Measurements from ENCODE around the gene UBE2J1. TPM values are rescaled to one million over a fixed set of nuclear protein-coding genes. Genes with fewer than 3 reads are reported as not detected.

Gene UBE2J1
- total and polyA plus RNA-seq, 3 experiments from 2014 or later = 27.1 to 36.0 (median 27.2) TPM

DNA sequence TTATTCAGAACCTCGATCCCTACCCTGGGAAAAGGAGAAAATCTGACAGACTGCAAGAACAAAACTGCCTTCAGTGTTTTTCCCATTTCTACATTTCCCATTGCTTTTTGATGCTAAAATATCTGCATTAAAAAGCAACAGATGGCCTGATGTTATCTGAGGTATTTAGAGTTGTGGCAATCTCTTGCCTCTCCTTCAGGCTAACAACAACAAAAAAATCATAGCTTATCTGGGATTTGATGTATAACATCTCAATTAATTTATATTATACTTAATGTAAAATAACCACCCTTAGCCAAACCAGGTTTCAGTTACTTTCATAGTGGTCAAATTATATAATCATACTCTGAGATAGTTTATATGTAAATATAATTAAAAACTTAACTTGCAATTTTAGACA is 21.6 kb downstream of the UBE2J1 start:
- Histone ChIP-seq H3K27me3 (ENCODE audit: insufficient read depth, low read length, poor library complexity, severe bottlenecking) (no peaks in the 10 kb centered on the region), H3K36me3 (ENCODE audit: insufficient read depth, low read length) (peaks cover 7% of the 10 kb centered on the region), H3K27ac (ENCODE audit: low read depth, low read length) (no peak overlapping the region), H3K9me3 (ENCODE audit: low read length) (no peaks in the 10 kb centered on the region), H3K4me3 (ENCODE audit: low read length) (no peak overlapping the region), H3K4me1 (ENCODE audit: insufficient read depth, low read length) (no peaks in the 10 kb centered on the region)
- no peak for DNase-seq
- H3K27ac Mint-ChIP-seq = no peak overlapping the region
- H3K27me3 Mint-ChIP-seq = peaks cover 0 to 1% of the 10 kb centered on the region in 2 donors
- no peak overlapping the region for H3K4me3 Mint-ChIP-seq
- peaks cover 14 to 70% (median 35%) of the 10 kb centered on the region in 3 donors for H3K36me3 Mint-ChIP-seq
- H3K4me1 Mint-ChIP-seq = no peaks in the 10 kb centered on the region
- ChIA-PET POLR2A (no interaction called here), CTCF (no interaction called here)
- no peaks in the 10 kb centered on the region for H3K9me3 Mint-ChIP-seq

DNA sequence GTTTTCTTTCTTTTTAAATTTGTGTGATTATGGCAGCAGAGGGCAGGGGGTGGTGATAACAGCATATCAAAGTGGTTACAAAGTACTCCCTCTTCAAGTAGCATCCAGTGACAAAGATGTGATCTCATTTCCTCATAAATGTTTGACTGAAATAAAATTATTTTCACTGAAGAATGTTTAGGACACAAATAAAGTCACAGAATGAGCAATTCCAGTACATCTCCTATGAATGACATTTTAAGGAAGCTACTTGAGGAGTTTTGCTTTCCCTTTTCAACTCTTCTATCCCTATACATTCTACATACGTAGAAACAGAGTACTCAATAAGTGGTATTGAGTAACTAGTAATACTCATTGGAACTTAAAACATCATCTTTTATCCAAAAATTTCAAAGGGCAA is 23.5 kb downstream of the UBE2J1 start:
- Mint-ChIP-seq H3K27ac (peak overlapping the region in 2 of 8 donors; percentile 26 to 41), H3K27me3 (peaks cover 0 to 1% of the 10 kb centered on the region in 2 donors), H3K9me3 (no peaks in the 10 kb centered on the region), H3K4me1 (no peaks in the 10 kb centered on the region), H3K4me3 (no peak overlapping the region), H3K36me3 (peaks cover 14 to 58% (median 36%) of the 10 kb centered on the region in 3 donors)
- ChIA-PET POLR2A (no interaction called here), CTCF (no interaction called here)
- no peak overlapping the region for H3K4me3 ChIP-seq (ENCODE audit: low read length)
- no peak for DNase-seq
- peaks cover 7% of the 10 kb centered on the region for H3K36me3 ChIP-seq (ENCODE audit: insufficient read depth, low read length)
- H3K27me3 ChIP-seq (ENCODE audit: insufficient read depth, low read length, poor library complexity, severe bottlenecking) = no peaks in the 10 kb centered on the region
- no peaks in the 10 kb centered on the region for H3K9me3 ChIP-seq (ENCODE audit: low read length)
- H3K4me1 ChIP-seq (ENCODE audit: insufficient read depth, low read length) = no peaks in the 10 kb centered on the region
- H3K27ac ChIP-seq (ENCODE audit: low read depth, low read length) = no peak overlapping the region

DNA sequence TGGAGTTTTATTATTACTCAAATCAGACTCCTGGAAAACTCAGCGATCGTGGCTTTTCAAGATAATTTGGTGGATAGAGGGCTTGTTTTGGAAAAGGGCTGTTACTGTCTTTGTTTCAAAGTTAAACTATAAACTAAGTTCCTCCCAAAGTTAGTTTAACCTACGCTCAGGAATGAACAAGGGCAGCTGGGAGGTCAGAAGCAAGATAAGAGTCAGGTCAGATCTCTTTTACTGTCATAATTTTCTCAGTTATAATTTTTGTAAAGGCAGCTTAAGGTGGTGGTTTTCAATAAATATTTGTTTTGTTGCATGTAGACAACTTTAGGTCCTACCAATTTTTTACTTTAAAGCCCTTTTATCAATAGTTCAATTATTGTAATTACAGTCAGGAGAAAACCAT is 28.2 kb downstream of the UBE2J1 start:
- H3K27ac ChIP-seq (ENCODE audit: low read depth, low read length) = no peak overlapping the region
- no peak overlapping the region for H3K4me3 ChIP-seq (ENCODE audit: low read length)
- no peaks in the 10 kb centered on the region for H3K27me3 ChIP-seq (ENCODE audit: insufficient read depth, low read length, poor library complexity, severe bottlenecking)
- Mint-ChIP-seq H3K4me3 (no peak overlapping the region), H3K4me1 (peaks cover 4 to 5% (median 4%) of the 10 kb centered on the region in 3 donors), H3K27me3 (peaks cover 0 to 1% of the 10 kb centered on the region in 2 donors), H3K36me3 (peaks cover 16 to 39% (median 22%) of the 10 kb centered on the region in 3 donors), H3K9me3 (no peaks in the 10 kb centered on the region), H3K27ac (no peak overlapping the region)
- DNase-seq = no peak
- peaks cover under 1% of the 10 kb centered on the region for H3K36me3 ChIP-seq (ENCODE audit: insufficient read depth, low read length)
- H3K4me1 ChIP-seq (ENCODE audit: insufficient read depth, low read length) = no peaks in the 10 kb centered on the region
- POLR2A ChIA-PET = interaction anchor here (0.6 kb wide), 1 partner anchor 144 kb away, joined by 5 read pairs; no protein-coding TSS in a partner anchor
- no peaks in the 10 kb centered on the region for H3K9me3 ChIP-seq (ENCODE audit: low read length)
- CTCF ChIA-PET = no interaction called here

DNA sequence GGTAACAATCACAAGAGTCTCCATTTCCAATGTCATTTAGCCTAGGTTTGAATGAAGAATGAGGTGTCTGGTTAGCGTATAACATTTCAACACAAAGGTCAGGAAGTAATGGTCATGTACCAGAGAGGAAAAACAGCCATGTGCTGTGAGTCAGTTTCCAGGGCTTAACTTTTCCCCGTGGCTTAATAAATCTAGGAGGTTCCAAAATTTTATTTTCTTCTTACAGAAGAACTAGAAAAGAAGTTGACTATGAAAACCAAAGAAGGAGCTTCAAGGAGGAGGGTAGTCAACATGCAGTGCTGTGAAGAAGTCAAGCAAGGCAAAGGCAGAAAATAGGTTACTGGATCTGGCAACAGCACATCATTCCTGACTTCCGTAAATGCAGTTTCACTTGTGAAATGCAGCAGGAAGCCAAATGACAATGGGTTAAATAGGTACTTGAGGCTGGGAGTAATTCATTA is 29.0 kb downstream of the UBE2J1 start:
- POLR2A ChIA-PET = no interaction called here
- Histone ChIP-seq H3K9me3 (ENCODE audit: low read length) (no peaks in the 10 kb centered on the region), H3K27ac (ENCODE audit: low read depth, low read length) (no peak overlapping the region), H3K4me3 (ENCODE audit: low read length) (no peak overlapping the region), H3K4me1 (ENCODE audit: insufficient read depth, low read length) (no peaks in the 10 kb centered on the region), H3K27me3 (ENCODE audit: insufficient read depth, low read length, poor library complexity, severe bottlenecking) (no peaks in the 10 kb centered on the region), H3K36me3 (ENCODE audit: insufficient read depth, low read length) (no peaks in the 10 kb centered on the region)
- H3K4me1 Mint-ChIP-seq = peaks cover 4 to 6% (median 5%) of the 10 kb centered on the region in 3 donors
- peaks cover 0 to 1% of the 10 kb centered on the region in 2 donors for H3K27me3 Mint-ChIP-seq
- CTCF ChIA-PET = no interaction called here
- no peaks in the 10 kb centered on the region for H3K9me3 Mint-ChIP-seq
- no peak for DNase-seq
- no peak overlapping the region for H3K4me3 Mint-ChIP-seq
- H3K27ac Mint-ChIP-seq = peak overlapping the region in 1 of 8 donors; percentile 7
- H3K36me3 Mint-ChIP-seq = peaks cover 9 to 31% (median 21%) of the 10 kb centered on the region in 3 donors

DNA sequence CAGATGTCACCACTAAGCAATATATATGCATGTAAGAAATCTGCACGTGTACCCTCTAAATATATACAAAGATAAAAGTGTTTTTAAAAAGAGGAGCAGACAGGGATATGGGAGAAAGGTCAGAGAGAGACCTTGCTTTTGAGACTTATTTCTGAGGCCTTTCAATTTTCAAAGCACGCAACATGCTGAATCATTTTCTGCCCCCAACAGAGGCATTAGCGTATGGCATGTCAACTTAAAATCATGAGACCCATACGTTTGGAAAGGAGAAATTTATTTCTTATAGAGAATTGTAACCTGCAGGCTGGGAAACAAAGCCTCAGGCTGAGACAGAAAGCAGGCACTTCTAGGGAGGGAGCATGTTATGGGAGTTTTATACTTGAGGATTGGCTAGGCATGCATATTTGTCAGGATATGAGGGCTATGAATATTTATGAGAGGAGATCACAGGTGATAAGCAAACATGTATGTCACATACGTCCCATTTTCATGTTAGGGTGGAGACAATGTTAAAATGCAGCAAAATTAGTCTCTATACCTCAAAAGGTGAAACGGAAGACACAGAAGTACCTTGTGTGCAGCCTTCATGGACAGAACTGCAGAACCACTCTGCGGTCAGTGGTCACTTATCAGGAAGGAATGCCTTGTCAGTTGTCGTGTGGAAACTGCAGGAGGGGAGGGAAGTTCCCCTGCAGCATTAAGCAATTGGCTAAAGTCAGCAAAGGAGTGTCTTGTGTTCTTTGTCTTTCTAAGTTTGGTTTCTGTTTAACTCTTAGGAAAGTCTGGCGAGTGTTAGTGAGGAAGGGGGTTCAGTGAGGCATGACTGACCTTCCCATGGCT is 31.2 kb downstream of the UBE2J1 start:
- Histone ChIP-seq H3K9me3 (ENCODE audit: low read length) (no peaks in the 10 kb centered on the region), H3K27ac (ENCODE audit: low read depth, low read length) (no peak overlapping the region), H3K4me1 (ENCODE audit: insufficient read depth, low read length) (no peaks in the 10 kb centered on the region), H3K4me3 (ENCODE audit: low read length) (no peak overlapping the region), H3K36me3 (ENCODE audit: insufficient read depth, low read length) (no peaks in the 10 kb centered on the region), H3K27me3 (ENCODE audit: insufficient read depth, low read length, poor library complexity, severe bottlenecking) (no peaks in the 10 kb centered on the region)
- Mint-ChIP-seq H3K27ac (peak overlapping the region in 1 of 8 donors; percentile 12), H3K9me3 (no peaks in the 10 kb centered on the region), H3K4me1 (peaks cover 4 to 12% (median 6%) of the 10 kb centered on the region in 3 donors), H3K4me3 (no peak overlapping the region), H3K36me3 (peaks cover 9 to 26% (median 12%) of the 10 kb centered on the region in 3 donors), H3K27me3 (no peaks in the 10 kb centered on the region)
- DNase-seq = no peak
- ChIA-PET CTCF (no interaction called here), POLR2A (no interaction called here)

DNA sequence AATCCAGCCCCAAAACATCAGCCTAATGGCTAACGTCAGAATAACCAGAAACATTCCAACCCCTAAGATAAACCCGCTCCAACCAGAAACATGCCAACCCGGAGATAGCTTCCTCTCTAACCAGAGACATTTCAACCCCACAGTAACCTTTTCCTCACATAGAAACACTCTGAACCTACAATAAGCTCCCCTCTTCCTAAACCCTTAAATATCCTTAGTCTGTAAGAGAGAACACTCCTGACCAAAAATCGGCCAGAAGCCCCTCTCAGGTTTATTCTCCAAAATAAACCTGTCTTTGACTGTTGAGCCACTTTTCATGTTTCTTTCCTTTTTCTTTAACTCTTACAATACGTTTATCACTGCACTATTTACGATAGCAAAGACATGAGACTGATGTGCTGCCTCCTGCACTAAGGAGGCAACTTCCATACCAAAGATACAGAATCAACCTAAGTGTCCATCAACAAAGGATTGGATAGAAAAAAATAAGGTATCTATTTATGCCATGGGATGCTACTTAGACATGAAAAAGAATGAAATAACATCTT is 32.4 kb downstream of the UBE2J1 start:
- H3K4me1 Mint-ChIP-seq = peaks cover 4 to 12% (median 6%) of the 10 kb centered on the region in 3 donors
- Histone ChIP-seq H3K27me3 (ENCODE audit: insufficient read depth, low read length, poor library complexity, severe bottlenecking) (no peaks in the 10 kb centered on the region), H3K27ac (ENCODE audit: low read depth, low read length) (no peak overlapping the region), H3K4me1 (ENCODE audit: insufficient read depth, low read length) (no peaks in the 10 kb centered on the region), H3K36me3 (ENCODE audit: insufficient read depth, low read length) (no peaks in the 10 kb centered on the region), H3K4me3 (ENCODE audit: low read length) (no peak overlapping the region), H3K9me3 (ENCODE audit: low read length) (no peaks in the 10 kb centered on the region)
- POLR2A ChIA-PET = no interaction called here
- H3K27me3 Mint-ChIP-seq = no peaks in the 10 kb centered on the region
- H3K27ac Mint-ChIP-seq = no peak overlapping the region
- CTCF ChIA-PET = no interaction called here
- H3K4me3 Mint-ChIP-seq = no peak overlapping the region
- DNase-seq = no peak
- H3K36me3 Mint-ChIP-seq = peaks cover 9 to 28% (median 14%) of the 10 kb centered on the region in 3 donors
- H3K9me3 Mint-ChIP-seq = no peaks in the 10 kb centered on the region

DNA sequence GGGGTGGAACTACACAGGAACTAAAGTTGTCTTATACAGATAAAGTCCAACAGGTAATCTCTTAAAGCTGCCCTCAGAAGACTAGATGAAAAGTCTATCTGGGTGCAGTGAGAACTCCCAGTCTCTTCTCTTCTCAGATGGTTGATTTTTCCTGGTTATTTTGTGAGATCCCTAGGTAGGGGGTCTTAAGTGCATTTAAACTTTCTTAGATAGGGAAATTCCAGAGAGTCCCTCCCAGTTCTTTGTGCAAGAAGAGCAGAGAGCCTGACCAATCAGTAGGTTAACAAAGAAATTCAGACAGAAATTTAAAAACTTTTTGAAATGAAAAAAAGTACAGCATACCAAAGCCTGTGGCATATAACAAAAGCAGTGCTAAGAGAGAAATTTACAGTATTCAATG is 35.5 kb downstream of the UBE2J1 start:
- ChIA-PET CTCF (interaction anchor here (0.6 kb wide), 1 partner anchor 1190 kb away, joined by 3 read pairs; no protein-coding TSS in a partner anchor), POLR2A (interaction anchor here (0.6 kb wide), 1 partner anchor 387 kb away, joined by 3 read pairs; no protein-coding TSS in a partner anchor)
- H3K4me1 Mint-ChIP-seq = peaks cover 4 to 12% (median 9%) of the 10 kb centered on the region in 3 donors
- Histone ChIP-seq H3K4me3 (ENCODE audit: low read length) (no peak overlapping the region), H3K4me1 (ENCODE audit: insufficient read depth, low read length) (no peaks in the 10 kb centered on the region), H3K9me3 (ENCODE audit: low read length) (no peaks in the 10 kb centered on the region), H3K36me3 (ENCODE audit: insufficient read depth, low read length) (no peaks in the 10 kb centered on the region), H3K27me3 (ENCODE audit: insufficient read depth, low read length, poor library complexity, severe bottlenecking) (no peaks in the 10 kb centered on the region), H3K27ac (ENCODE audit: low read depth, low read length) (no peak overlapping the region)
- no peak for DNase-seq
- no peaks in the 10 kb centered on the region for H3K27me3 Mint-ChIP-seq
- no peaks in the 10 kb centered on the region for H3K9me3 Mint-ChIP-seq
- peaks cover 0 to 33% (median 7%) of the 10 kb centered on the region in 3 donors for H3K36me3 Mint-ChIP-seq
- peak overlapping the region in 2 of 8 donors; percentile 18 to 36 for H3K27ac Mint-ChIP-seq
- no peak overlapping the region for H3K4me3 Mint-ChIP-seq

DNA sequence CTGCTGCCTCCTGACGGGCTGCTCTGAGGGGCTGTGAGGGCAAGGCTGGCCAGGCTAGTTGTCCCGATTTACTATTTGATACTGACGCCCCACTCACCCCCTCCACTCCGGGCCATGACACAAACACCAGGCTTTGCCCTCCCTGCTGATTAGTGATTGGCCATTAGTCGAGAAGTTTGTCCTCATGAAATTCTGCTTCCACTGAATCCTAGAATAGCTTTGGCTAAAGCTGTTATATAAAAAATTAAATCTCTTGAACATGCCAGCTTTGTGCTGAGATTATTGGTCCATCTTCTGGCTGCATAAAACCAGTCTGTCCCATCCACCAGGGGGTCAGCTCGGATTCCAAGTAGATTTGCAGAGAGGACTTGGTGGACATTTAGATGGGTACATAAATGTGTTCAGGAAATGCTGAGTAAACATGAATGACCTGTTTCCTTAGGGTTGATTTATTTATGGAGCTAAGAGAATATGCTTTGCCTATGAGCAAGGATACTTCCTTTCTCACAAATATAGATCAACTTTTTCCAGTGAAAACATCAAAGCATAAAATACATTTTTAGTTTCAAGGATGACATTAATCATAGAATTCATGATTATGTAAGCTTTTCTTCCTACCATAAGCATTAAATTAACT is 37.2 kb downstream of the UBE2J1 start, which contains the start of gene GABRR2:
Gene GABRR2, minus strand, starts transcription at position 51 of the 637 bp plus-strand sequence. CDS start 134 bp downstream, outside the sequence.
- CTCF ChIA-PET = no interaction called here
- H3K36me3 ChIP-seq (ENCODE audit: insufficient read depth, low read length) = no peaks in the 10 kb centered on the region
- POLR2A ChIA-PET = no interaction called here
- no peaks in the 10 kb centered on the region for H3K9me3 Mint-ChIP-seq
- H3K27me3 ChIP-seq (ENCODE audit: insufficient read depth, low read length, poor library complexity, severe bottlenecking) = no peaks in the 10 kb centered on the region
- no peak within 1 kb of the TSS for H3K27ac ChIP-seq (ENCODE audit: low read depth, low read length)
- H3K4me1 Mint-ChIP-seq = peaks cover 4 to 12% (median 9%) of the 10 kb centered on the region in 3 donors
- no peaks in the 10 kb centered on the region for H3K4me1 ChIP-seq (ENCODE audit: insufficient read depth, low read length)
- no peak for DNase-seq
- peaks cover 0 to 2% of the 10 kb centered on the region in 2 donors for H3K27me3 Mint-ChIP-seq
- peaks cover 0 to 26% (median 5%) of the 10 kb centered on the region in 3 donors for H3K36me3 Mint-ChIP-seq
- H3K27ac Mint-ChIP-seq = peak within 1 kb of the TSS in 1 of 8 donors; percentile 16
- no peaks in the 10 kb centered on the region for H3K9me3 ChIP-seq (ENCODE audit: low read length)
- H3K4me3 ChIP-seq (ENCODE audit: low read length) = no peak within 1 kb of the TSS
- no peak within 1 kb of the TSS for H3K4me3 Mint-ChIP-seq

Measured in CD8-positive, alpha-beta memory T cell (primary cell).